Activated CD4-positive, CD25-positive, alpha-beta regulatory T cell treated with anti-CD3 and anti-CD28 coated beads, Interleukin-2, amount 50 U/mL, for 24 hours (primary cell): ENCODE measurements around the gene IGIP.

Experiments used
- ATAC-seq, 2 donors: fragments of 150-1000 bp; cut with Tn5 transposase; one replicate each; pipeline ENCODE4 v1.10.0; 2021; ENCODE audit warnings: mild to moderate bottlenecking in 1 of 2, moderate library complexity in 1 of 2

The IGIP gene

DNA sequence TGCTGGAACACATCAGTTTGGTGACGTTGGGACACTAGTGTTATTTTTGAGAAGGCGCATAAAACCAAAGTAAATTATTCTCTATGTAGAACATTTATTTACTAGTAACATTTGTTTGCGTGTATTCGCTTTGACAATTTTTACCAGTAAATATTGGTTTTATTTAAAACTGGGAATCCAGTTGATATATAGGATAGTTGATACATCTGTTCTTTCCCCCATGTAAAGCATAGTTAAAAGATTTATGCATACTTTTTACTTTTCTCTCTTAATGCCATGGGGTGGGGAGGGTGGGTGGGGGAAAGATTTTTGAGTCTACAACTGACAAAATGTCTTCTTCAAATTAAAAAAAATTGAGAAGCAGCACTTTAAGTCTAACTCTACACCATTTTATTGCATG is at the start of gene IGIP:
Gene IGIP, plus strand, starts transcription at position 301 of the 400 bp plus-strand sequence. CDS start 2,540 bp downstream, outside the sequence.
- no peak for ATAC-seq

DNA sequence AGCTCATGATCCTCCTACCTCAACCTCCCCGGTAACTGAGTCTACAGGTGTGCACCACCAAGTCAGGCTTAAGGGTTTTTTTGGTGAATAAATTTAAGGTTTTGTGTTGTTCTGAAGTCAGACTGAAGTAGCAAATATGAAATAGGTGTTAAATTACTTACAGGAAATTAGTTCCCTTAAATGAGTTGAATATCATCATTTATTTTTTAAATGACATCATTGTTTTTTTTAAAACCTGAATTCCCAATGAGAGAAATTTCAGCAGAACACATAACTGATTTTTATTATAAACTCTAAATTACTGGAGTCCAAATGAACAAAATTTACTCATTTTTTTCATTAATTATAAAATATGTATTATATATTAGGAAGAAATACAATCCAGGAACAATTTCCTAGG is 49.6 kb upstream of the IGIP start:
- ATAC-seq, result no peak

DNA sequence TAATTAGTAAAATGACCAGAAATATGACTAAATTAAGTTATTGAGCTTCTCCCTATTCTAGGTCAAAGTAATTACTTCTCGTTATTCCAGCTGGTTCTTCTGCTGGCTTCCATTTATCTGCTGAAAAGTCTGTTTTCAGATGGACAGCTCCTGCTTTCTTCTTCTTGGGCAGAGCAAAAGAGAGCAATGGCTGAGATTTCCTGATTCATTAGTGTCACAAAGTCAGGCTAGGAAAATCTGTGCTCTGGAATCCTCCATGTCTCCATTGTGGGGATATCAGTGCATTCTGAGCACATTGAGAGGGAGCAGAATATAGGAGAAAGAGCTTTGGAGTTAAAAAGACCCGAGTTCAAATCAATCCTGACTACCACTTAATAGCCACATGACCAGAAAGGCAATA is 48.9 kb upstream of the IGIP start:
- no peak for ATAC-seq

DNA sequence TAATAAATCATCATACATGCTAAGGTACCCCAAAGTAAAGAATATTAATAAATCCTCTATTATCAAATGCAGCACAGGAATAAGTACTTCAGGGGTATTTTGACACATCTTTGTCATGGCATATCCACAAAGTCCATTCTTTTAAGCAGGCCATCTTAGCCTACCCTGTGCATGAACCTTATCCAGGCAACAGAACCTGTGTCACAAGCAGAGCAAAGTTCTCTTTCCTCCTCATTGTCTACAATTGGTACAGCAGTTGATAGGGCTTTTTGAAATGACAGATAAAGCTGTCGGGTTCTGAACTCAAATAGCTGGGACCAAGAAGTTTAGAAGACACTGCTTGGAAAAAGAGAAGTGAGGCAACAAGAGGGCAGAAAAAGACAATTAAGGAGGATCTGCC is 42.6 kb upstream of the IGIP start:
- ATAC-seq, result no peak

DNA sequence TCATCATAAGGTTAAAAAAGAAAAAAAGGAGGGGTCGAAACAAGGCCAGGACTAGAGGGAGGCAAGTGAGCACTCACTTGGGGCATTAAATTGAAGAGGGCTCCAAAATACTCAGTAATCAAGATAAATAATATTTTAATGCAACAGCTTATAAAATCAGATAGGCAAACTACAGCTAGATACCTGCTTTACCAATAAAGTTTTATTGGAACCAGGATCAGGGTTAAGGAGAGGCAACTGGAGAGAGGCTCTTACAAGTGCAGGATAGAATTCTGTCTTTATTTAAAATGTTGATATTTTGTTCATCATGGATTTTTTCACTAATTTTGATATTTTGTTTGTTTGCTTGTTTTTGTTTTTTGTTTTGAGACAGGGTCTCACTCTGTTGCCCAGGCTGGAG is 42.1 kb upstream of the IGIP start:
- no peak for ATAC-seq

DNA sequence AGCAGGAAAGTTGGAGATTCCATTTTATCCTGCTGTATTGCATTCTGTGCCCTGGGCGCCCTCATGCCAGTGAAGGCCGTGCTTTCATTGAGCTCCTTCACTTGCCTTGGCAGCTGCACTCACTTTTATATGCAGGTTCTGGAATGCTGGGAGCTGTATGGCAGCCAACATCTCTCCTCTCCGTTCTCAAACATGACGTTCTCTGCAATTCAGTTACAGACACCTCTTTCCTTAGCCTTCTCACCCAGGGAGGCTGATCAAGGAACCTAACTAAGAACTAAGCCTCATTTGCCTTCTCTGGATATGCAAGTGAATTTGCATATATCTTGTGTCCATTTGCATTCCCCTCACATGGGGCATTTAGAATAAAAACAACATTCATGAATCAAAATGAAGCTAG is 41.2 kb upstream of the IGIP start:
- no peak for ATAC-seq

DNA sequence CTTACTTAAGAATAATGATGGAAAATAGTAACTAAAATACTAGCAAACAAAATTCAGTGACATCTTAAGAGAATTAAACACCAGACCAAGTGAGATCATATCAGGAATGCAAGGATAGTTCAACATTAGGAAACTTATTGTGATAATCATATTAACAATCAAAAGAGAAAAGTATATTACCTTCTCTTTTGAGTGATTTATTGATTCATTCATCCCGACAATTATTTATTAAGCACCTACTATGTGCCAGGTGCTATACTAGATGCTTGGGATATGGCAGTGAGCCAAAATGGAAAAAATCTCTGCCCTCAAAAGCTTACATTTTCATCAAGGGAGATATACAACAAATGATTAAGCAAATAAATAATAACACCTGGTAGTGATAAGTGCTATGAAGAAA is 35.5 kb upstream of the IGIP start:
- no peak for ATAC-seq

DNA sequence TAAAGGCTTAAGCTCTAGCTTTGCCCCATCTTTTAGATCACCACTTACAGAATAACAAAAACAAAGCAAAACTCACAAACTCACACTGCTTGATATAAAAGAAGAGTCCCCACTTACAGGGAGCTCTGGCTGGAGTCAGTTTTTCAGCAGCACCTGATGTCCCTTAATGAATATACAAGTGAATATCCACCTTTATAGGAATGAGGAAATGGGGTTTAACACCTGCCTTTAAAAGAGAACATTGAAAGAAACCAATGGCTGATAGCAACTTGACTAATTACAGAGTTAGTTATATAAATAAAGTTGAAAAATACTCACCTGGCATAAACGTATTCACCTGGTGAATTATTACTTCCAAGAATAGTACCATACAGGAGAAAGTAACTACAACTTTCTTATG is 32.6 kb upstream of the IGIP start:
- no peak for ATAC-seq

DNA sequence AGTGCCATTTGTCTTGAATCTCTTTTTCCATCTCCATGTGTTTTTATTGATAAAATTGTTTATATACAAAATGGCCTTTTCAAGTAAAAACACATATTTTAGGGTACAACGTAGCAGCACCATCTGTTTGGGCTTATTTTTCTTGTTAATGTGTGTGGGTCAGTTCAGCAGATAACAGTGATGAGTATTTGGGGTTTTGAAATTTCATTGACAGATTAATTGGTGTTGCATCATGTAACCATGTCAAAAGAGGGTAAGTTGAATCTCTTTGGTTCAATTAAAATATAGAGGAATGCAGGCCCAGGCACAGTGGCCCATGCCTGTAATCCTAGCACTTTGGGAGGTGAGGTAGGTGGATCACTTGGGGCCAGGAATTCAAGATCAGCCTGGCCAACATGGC is 31.9 kb upstream of the IGIP start:
- ATAC-seq, result no peak

DNA sequence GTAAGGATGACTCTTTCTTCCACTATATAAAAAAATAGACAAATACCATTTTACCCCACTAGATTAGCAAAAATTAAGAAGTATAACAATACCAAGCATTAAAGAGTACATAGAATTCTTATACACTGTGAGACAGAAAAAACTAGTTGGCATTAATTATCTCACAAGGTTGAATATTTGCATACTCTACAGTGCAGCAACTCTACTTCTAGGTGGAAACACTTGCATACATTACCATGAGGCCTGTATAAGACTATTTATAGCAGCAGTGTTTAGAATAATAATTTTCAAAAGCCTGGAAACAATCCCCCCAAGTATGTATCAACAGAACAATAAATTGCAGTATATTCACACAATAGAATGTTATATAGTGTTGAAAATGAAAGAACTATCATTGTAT is 30.8 kb upstream of the IGIP start:
- ATAC-seq, result no peak

DNA sequence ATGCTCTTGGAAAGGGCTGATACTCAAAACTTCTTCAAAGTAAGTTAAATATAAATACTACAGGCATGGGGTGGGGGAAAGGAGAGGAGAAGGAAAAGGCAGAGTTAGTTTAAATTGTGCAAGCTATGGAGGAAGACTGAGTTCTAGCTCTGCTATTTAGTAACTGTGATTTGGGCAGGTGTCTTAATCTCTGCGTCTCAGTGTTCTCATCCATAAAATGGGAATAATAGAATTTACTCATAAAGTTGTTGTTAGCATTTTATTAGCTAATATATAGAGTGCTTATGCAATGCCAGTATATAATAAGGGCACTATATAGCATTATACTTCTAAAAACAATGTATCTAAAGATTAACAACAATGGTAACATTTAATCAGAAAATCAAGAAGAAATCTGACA is 24.6 kb upstream of the IGIP start:
- no peak for ATAC-seq

DNA sequence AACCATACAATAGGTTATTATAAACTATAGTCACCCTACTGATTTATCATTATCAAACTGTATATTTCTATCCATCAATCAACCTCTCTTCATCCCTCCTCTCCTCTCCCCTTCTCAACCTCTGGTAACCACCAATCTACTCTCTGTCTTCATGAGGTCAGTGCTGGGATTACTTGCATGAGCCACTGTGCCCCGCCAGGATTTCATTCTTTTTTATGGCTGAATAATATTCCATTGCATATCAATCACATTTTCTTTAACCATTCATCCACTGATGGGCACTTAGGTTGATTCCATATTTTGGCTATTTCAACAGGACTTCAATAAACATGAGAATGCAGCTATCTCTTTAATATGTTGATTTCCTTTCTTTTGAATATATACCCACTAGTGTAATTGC is 22.6 kb upstream of the IGIP start:
- no peak for ATAC-seq

DNA sequence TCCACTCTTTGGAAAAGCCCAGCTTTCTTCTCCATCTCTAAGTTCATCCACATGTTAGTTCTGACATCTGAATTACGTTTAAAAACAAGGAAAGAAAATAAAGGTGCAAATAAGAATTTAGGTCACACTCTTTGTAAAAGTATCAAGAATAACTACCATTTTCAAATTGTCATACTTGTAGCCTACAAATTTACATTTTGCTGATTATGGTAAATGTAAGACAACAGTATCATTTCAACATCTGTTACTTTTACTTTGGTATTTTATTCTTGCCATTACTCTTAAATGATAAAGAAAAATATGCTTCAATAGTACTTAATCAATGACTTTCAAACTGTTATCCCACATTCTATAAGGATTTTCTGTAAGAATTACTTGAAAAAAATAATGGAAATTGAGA is 21.6 kb upstream of the IGIP start:
- ATAC-seq, result no peak

DNA sequence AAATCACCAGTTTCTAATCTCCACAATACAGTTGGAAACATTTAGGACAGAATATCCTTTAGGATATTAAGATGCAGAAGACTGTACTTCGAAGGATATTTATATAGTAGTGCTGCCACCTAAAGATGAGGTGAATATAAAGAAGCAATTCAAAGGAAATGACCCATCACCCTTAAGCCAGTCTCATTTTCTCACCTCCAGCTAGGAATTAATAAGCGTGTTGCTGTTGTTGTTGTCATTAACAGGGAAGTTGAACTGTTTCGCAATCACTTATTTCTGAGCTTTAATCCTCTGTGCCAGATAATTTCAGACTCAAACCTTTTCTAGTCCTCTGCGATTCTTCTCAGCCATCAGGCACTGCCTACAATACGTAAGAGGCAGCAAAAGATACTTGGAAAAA is 19.6 kb upstream of the IGIP start:
- ATAC-seq, result no peak

DNA sequence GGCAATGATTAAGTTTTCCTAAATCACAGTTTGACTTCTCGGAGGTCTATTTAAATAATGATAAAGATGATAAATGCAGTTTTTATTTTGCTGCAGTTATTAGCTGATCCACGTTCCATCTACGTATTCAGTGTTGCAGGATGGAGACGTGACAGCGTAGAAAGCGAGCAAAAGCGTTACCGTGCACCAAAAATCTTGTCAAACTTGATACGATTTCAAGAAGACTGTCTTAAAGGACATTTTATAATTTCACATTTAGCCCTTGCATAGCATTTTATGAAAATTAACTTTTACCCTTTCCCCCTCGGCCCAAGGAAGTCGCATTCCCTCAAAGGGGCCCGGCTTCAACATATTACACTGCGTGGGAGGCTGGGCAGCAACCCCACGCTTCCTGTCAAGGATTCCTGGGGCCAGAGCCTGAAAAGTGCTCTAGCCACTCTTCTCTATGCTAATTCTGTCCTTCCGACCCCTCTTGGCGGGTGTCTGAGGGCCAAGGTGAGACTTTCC is 18.9 kb upstream of the IGIP start:
- ATAC-seq, result no peak

DNA sequence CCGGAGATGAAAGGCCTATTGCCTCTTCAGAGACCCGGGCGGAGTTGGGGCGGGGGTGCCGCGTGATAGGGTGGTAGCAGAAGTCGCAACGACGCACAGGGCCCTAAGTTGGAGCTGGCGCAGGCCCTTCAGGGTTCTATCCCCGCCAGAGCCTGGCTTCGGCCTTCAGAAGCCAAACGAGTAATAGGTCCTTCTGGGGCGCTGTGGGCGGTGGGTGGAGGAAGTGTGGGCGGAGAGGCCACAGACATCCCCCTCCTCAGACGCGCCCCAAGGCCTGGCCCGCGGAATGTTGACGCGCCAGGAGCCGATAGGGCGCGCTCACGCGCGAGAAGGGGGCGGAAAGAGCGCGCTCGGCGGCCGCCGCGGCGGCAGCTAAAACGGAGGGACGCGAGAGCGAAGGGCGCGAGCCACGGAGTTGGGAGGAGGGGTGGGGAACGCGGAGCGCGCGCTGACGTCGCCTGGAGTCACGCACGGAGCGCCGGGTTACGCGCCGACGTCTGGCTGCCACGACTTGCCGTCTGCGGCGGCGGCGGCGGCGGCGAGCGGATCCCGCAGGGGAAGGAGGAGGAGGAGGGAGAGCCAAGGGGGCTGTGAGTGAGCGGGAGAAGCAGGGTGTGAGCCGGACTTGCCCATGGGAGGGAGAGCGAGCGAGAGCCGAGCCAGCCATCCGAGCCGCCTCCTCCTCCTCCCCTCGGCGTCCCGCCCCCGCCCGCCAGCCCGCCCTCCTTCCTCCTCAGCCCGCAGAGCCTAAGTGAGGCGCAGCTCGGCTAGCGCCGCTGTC is 18.2 kb upstream of the IGIP start:
- ATAC-seq, result peak; percentile 92

DNA sequence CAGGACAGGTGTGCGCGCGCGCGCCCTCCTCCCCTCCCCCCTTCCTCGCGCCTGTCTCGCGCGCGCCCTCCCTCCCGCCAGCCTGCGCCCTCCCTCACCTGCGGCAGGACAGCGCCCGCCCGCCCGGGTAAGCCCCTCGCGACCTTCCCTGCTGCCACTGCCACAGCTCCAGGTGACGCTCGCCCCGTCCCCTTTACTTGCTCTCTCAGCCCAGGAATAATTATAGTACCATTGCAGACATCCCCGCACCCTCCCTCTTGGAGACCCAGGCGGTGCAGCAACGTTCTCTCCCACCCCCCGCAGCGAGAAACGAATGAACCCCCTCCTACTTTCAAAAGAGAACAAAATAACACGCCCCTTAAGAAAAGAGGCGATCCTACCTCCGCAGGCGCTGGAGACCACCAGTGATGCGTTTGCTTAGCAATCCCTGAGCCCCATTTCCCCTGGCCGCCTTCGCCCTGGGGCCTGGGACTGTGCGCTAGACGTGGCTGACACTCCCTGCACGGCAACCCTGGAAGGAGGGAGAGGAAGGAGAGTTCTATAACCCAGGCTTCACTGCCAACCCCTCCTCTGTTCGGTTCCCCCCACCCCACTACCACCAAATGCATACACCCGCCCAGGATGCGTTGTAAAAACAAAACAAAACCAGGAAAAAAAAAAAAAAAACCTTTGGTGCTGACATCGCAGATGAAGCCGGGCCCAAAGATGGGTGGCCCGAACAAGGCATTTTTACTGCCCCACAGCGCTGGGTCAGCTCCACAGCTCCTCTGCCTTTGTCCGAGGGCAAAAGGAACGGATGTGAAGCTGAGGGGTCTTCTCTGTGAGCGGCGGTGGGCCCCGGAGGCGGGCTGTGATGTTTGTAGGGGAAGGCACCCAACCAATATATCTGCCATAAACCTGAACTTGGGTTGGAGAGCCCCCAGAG is 17.4 kb upstream of the IGIP start:
- no peak for ATAC-seq

DNA sequence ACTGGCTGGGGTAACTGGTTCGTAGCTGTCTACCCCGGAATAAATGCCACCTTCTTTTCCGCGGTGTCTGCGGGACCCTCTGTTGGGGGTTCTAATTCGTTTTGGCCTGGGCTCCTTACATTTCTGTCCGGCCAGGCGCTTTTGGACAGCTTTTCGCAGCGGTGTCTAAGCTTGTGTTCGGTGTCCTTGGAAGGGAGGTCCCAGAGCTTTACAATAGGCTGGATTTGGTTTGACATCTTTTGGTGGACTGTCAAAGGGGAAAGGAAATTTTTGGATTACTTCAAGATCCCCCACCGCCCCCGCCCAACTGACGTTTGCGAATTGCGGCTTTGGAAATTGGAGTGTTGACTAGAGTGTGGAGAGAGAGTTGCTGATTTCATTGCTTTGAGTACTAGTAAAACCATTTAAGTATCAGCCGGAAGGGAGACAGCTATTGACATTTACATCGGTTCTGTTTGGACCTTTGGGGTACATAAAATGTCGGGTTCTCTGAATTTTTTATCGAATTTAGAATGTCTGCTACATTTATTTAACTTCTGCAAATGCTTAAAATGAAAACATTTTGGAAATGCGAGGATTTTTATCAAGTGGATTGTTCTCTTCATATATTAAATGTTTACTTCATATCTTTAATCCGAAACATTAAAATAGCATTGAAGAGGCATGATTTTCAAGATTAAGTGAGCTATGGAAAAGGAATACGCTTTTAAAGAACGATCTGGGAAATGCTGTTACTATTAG is 16.5 kb upstream of the IGIP start:
- ATAC-seq, result no peak

DNA sequence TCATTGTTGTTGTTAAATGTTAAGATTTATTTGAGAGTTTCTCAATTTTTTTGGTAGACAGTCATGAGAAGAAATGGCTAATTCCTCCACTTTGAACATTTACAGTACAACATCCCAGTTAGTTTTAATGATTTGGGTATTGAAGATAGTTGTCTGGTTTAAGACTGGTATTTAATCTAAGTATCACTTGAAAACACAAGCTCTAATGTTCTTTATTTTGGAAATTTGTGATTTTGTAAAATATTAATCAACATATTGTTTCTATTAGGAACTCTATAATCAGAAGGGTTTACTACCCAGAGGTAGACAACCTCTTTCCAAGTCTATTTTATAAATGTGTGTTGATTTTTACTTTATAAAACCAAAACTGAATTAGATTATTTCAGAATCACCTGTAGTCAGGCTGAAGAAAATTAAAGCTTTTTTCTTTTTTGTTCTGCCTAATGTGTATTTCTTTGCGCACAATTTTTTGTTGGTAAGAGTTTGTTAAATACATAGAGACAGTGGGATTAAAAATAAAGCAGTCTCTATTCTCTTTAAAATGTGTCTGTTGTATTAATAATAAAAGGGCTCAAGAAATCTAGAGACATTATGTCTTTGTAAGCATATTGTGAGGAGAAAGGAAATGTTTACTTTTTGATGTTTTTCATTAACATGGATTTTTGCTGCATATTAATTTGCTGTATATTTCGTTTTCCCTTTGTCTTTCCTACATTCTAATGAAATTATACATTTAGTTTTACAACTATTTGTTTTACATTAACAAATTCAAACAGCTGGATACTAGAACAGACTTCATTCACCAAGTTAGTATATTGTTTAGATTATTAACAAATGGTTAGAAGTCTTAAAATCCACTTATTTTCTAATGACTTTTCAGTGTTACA is 15.7 kb upstream of the IGIP start:
- no peak for ATAC-seq

DNA sequence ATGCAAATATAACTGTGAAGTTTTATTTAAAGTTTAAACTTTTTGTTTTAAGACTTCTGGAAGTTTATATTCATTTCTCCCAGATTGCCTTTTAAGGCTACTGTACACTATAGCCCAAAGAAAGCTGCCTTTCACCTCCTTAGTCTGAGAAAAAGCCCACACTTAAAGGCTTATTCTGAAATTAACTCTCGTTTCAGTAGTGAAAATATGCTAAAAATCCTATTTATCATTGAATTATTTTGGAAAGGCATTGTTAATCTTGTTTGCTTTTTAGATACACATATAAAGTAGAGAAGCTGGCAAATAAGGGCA is 15.1 kb upstream of the IGIP start:
- no peak for ATAC-seq

DNA sequence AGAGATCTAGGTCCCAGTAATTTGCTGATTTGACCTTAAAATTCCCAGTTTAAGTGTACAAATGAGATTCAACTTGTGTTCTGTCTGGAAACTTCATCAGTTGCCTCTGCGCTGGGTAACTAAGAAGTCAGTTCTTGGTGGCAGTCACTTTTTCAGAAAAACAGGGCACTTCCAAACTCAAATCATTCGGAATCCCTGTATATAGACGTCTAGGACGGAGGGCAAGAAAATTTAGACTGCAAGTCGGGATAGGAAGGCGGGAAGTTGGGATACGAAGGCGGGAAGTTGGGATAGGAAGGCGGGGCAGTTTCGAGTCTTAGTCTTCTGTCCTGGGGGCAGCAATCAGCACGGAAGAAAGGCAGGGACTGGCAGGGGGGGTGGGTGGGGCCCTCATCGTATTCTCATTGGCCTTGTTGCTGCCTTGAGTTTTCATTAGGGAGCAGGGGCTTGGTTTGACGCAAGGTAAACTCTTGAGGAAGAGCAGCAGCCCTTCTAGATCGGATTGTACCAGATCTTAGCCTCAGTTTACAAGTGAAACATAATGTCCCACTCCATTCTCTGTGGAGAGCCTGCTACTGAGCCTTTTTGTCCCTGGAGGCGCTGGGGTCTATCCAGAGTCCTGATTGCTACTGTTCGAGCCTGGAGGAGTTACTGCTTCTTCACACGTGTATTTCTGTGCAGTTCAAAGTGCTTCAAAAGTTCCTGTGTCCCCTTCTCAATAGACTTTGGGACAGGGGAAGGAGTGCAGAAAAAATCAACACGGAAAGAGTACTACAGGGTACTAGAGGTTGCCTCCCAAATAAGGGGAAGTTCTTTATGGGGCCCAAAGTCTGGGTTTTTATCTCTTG is 14.5 kb upstream of the IGIP start:
- no peak for ATAC-seq
